ENCODE measurements around the gene WNK1. TPM values are rescaled to one million over a fixed set of nuclear protein-coding genes. Genes with fewer than 3 reads are reported as not detected.
"Not testable (repeated sequence)": the region's sequence is repeated elsewhere in the genome, so short reads cannot be mapped to it uniquely, and the experiment has no call there.

WNK1 gene
- total RNA-seq, 2 experiments from 2014 or later: 84.1 to 131 TPM

DNA sequence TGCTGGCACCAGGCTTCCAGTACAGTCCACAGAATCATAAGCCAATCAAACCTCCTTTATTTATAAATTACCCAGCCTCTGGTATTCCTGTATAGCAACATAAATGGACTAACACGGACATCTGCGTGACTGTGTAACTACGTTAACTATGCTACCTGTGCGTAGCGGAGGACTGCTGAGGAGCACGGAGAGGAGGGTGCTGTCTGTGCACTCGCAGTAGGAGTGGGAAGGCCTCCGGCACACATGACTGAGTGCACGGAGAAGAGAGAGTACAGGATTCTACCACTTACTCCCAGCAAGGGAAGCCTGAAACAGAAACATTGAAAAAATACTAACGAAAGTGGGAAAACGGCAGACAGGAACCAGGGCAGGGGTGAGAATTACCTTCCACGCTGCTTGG lies 174.3 kb downstream of the WNK1 start:
- ChIA-PET CTCF (ENCODE audit: unreplicated experiment) (no interaction called here), POLR2A (no interaction called here)
- Histone ChIP-seq H3K4me3 (ENCODE audit: low read depth, low read length, poor library complexity, severe bottlenecking) (no peak overlapping the region), H4K20me1 (ENCODE audit: insufficient read depth, low read length) (no peaks in the 10 kb centered on the region), H3K4me1 (ENCODE audit: insufficient read depth, low read length, poor library complexity, severe bottlenecking) (no peaks in the 10 kb centered on the region), H3K9me2 (ENCODE audit: insufficient read depth, low read length) (no peaks in the 10 kb centered on the region), H2AFZ (ENCODE audit: low read length) (no peak overlapping the region), H3K36me3 (ENCODE audit: insufficient read depth, low read length) (peaks cover 85% of the 10 kb centered on the region), H3K27ac (ENCODE audit: low read depth, low read length, poor library complexity, severe bottlenecking) (no peak overlapping the region), H3K9me3 (ENCODE audit: low read length) (no peaks in the 10 kb centered on the region), H3K79me2 (ENCODE audit: insufficient read depth, low read depth, low read length) (no peaks in the 10 kb centered on the region), H3K4me2 (ENCODE audit: low read length) (no peak overlapping the region)
- DNase-seq (ENCODE audit: low spot score): no peak
- no TSS peak for BruUV-seq (replicated peaks)
- intact Hi-C loops (cut with micrococcal nuclease; ENCODE audit: unreplicated experiment): no loop called here
- TF ChIP-seq EZH2phosphoT487 (IDR thresholded peaks at IDR 0.05; ENCODE audit: borderline replicate concordance, low read depth, low read length): no peak
- TF ChIP-seq, protein P1, sequence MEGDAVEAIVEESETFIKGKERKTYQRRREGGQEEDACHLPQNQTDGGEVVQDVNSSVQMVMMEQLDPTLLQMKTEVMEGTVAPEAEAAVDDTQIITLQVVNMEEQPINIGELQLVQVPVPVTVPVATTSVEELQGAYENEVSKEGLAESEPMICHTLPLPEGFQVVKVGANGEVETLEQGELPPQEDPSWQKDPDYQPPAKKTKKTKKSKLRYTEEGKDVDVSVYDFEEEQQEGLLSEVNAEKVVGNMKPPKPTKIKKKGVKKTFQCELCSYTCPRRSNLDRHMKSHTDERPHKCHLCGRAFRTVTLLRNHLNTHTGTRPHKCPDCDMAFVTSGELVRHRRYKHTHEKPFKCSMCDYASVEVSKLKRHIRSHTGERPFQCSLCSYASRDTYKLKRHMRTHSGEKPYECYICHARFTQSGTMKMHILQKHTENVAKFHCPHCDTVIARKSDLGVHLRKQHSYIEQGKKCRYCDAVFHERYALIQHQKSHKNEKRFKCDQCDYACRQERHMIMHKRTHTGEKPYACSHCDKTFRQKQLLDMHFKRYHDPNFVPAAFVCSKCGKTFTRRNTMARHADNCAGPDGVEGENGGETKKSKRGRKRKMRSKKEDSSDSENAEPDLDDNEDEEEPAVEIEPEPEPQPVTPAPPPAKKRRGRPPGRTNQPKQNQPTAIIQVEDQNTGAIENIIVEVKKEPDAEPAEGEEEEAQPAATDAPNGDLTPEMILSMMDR (conservative IDR thresholded peaks at IDR 0.05; ENCODE audit: low read length): no peak

DNA sequence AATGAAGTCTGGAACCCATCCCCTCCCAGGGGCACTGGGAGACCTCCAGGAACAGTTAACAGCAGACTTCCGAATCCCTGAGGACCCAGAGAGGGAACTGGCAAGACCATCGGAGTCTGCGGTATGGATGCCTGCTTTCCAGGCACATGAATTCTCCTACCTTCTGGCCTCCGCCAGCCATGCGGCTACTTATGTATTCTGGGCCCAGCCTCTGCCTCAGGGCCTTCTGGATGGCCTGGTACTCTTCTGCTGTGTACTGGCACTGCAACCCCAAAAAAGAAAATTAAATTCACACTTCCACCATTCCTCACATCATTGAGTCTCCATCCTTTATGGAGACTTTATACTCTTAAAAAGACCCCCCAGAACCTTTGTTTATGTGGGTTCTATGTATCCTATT lies 178.7 kb downstream of the WNK1 start:
- Histone ChIP-seq H4K20me1 (ENCODE audit: insufficient read depth, low read length) (no peaks in the 10 kb centered on the region), H3K79me2 (ENCODE audit: insufficient read depth, low read depth, low read length) (no peaks in the 10 kb centered on the region), H3K9me2 (ENCODE audit: insufficient read depth, low read length) (no peaks in the 10 kb centered on the region), H3K4me3 (ENCODE audit: low read depth, low read length, poor library complexity, severe bottlenecking) (no peak overlapping the region), H2AFZ (ENCODE audit: low read length) (no peak overlapping the region), H3K4me1 (ENCODE audit: insufficient read depth, low read length, poor library complexity, severe bottlenecking) (no peaks in the 10 kb centered on the region), H3K4me2 (ENCODE audit: low read length) (no peak overlapping the region), H3K36me3 (ENCODE audit: insufficient read depth, low read length) (peaks cover 64% of the 10 kb centered on the region), H3K9me3 (ENCODE audit: low read length) (no peaks in the 10 kb centered on the region), H3K27ac (ENCODE audit: low read depth, low read length, poor library complexity, severe bottlenecking) (no peak overlapping the region)
- POLR2A ChIA-PET: interaction anchor here (0.5 kb wide), 1 partner anchor 85 kb away, joined by 4 read pairs; no protein-coding TSS in a partner anchor
- TF ChIP-seq EZH2phosphoT487 (IDR thresholded peaks at IDR 0.05; ENCODE audit: borderline replicate concordance, low read depth, low read length): no peak
- TF ChIP-seq, protein P1 (conservative IDR thresholded peaks at IDR 0.05; ENCODE audit: low read length): no peak
- CTCF ChIA-PET (ENCODE audit: unreplicated experiment): no interaction called here
- no peak for DNase-seq (ENCODE audit: low spot score)
- no TSS peak for BruUV-seq (replicated peaks)
- intact Hi-C loops (cut with micrococcal nuclease; ENCODE audit: unreplicated experiment): no loop called here

DNA sequence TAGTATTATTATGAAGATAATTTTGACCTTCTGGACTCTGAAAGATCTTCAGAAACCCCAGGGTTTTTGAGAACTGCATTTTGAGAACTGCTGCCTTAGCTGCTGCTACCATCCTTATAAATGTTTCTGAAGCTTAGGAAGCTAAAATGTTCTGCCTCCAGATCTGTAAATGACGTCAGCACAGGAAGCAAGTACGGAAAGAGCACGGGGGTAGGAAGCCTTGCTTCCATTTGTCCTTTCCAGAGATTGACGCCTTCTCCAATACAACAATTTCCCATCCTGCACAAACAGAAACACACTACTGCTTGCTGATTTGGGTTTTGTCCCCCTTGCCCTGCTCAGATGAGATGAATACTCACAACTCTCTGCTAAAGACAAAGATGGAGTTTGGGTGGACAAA lies 179.2 kb downstream of the WNK1 start:
- no peak overlapping the region for H2AFZ ChIP-seq (ENCODE audit: low read length)
- H3K4me2 ChIP-seq (ENCODE audit: low read length): no peak overlapping the region
- H3K27ac ChIP-seq (ENCODE audit: low read depth, low read length, poor library complexity, severe bottlenecking): no peak overlapping the region
- H3K4me1 ChIP-seq (ENCODE audit: insufficient read depth, low read length, poor library complexity, severe bottlenecking): no peaks in the 10 kb centered on the region
- DNase-seq (ENCODE audit: low spot score): no peak
- no peaks in the 10 kb centered on the region for H3K9me3 ChIP-seq (ENCODE audit: low read length)
- no peaks in the 10 kb centered on the region for H3K79me2 ChIP-seq (ENCODE audit: insufficient read depth, low read depth, low read length)
- CTCF ChIA-PET (ENCODE audit: unreplicated experiment): no interaction called here
- POLR2A ChIA-PET: interaction anchor here (0.5 kb wide), 1 partner anchor 85 kb away, joined by 4 read pairs; no protein-coding TSS in a partner anchor
- H3K4me3 ChIP-seq (ENCODE audit: low read depth, low read length, poor library complexity, severe bottlenecking): no peak overlapping the region
- BruUV-seq (replicated peaks): no TSS peak
- H3K9me2 ChIP-seq (ENCODE audit: insufficient read depth, low read length): no peaks in the 10 kb centered on the region
- TF ChIP-seq EZH2phosphoT487 (IDR thresholded peaks at IDR 0.05; ENCODE audit: borderline replicate concordance, low read depth, low read length): no peak
- TF ChIP-seq, protein P1 (conservative IDR thresholded peaks at IDR 0.05; ENCODE audit: low read length): no peak
- intact Hi-C loops (cut with micrococcal nuclease; ENCODE audit: unreplicated experiment): no loop called here
- peaks cover 61% of the 10 kb centered on the region for H3K36me3 ChIP-seq (ENCODE audit: insufficient read depth, low read length)
- no peaks in the 10 kb centered on the region for H4K20me1 ChIP-seq (ENCODE audit: insufficient read depth, low read length)

DNA sequence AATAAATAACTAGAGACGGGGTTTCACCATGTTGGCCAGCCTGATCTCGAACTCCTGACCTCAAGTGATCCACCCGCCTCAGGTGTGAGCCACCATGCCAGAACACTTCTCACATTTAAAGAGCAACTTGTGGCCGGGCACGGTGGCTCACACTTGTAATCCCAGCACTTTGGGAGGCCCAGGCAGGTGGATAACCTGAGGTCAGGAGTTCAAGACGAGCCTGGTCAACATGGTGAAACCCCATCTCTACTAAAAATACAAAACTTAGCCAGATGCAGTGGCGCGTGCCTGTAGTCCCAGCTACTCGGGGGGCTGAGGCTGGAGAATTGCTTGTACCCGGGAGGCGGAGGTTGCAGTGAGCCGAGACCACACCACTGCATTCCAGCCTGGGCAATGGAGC lies 183.5 kb downstream of the WNK1 start:
- DNase-seq (ENCODE audit: low spot score); H3K27ac ChIP-seq (ENCODE audit: low read depth, low read length, poor library complexity, severe bottlenecking); H3K9me3 ChIP-seq (ENCODE audit: low read length); H3K4me1 ChIP-seq (ENCODE audit: insufficient read depth, low read length, poor library complexity, severe bottlenecking); H4K20me1 ChIP-seq (ENCODE audit: insufficient read depth, low read length); H3K4me2 ChIP-seq (ENCODE audit: low read length); H3K9me2 ChIP-seq (ENCODE audit: insufficient read depth, low read length); H2AFZ ChIP-seq (ENCODE audit: low read length); CTCF ChIA-PET (ENCODE audit: unreplicated experiment); intact Hi-C loops (cut with micrococcal nuclease; ENCODE audit: unreplicated experiment); BruUV-seq (replicated peaks); H3K4me3 ChIP-seq (ENCODE audit: low read depth, low read length, poor library complexity, severe bottlenecking): not testable (repeated sequence)
- POLR2A ChIA-PET: interaction anchor here (0.6 to 0.7 kb wide), 2 partner anchors 58 to 89 kb away, joined by 3 to 4 read pairs; no protein-coding TSS in a partner anchor
- Histone ChIP-seq H3K79me2 (ENCODE audit: insufficient read depth, low read depth, low read length) (peaks cover 15% of the 10 kb centered on the region), H3K36me3 (ENCODE audit: insufficient read depth, low read length) (peaks cover 61% of the 10 kb centered on the region)
